Umbilical cord (tissue), 2 donors: ENCODE results near the gene ISOC2. TPM values are rescaled to one million over a fixed set of nuclear protein-coding genes. Genes with fewer than 3 reads are reported as not detected.

Source experiments
- DNase-seq: peaks from one replicate; pipeline ENCODE4 v3.0.0-alpha.2; 2015; ENCODE audit warnings: low spot score
- total RNA-seq: library from RNA; depleted of rRNA; stranded (reverse); fragments of >200 nt; gene quantifications from one replicate; pipeline ENCODE4 v1.2.3, GENCODE V29; 2014; ENCODE audit warnings: low replicate concordance; ENCODE audit not compliant: insufficient read depth

Gene ISOC2
- total RNA-seq, 1 donor from 2014 or later: 15.9 TPM

DNA sequence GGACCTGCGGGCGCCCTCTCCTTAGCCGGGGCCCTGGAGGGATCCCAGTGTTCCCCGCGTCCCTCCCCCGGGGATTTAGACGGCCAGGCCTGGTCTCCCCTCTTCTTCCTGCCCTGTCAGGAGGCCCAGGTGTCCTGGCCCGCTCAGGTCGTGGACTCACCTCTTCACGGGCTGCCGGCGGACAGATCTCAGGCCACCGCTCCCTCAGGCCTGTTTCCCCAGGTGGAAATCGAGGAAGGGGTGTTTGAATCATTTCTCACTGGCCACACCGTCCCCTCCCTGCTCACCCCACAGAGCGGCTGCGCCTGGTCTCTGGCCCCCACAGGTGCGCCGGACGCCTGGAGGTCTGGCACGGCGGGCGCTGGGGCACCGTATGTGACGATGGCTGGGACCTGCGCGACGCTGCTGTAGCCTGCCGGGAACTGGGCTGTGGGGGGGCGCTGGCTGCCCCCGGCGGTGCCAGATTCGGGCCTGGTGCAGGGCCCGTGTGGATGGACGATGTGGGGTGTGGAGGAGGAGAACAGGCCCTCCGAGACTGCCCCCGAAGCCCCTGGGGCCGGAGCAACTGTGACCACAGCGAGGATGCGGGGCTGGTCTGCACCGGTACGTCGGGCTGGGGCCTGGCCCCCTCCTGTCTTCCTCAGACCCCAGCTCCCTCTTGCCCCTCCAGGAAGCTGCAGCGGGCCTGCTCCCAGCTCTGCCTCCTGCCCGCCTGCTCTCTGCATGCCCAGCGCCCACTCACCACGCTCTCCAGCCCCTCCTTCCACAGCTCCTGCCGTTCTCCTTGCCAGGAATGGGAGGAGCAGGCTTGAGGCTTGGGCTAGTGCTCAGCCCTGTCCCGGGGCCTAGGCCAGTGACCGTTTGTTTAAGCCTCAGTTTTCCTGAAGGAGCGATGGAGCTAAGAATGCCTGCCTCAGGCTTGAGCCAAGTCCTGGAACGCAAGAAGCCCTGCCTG is 29.3 kb upstream of the ISOC2 start:
- no peak for DNase-seq

DNA sequence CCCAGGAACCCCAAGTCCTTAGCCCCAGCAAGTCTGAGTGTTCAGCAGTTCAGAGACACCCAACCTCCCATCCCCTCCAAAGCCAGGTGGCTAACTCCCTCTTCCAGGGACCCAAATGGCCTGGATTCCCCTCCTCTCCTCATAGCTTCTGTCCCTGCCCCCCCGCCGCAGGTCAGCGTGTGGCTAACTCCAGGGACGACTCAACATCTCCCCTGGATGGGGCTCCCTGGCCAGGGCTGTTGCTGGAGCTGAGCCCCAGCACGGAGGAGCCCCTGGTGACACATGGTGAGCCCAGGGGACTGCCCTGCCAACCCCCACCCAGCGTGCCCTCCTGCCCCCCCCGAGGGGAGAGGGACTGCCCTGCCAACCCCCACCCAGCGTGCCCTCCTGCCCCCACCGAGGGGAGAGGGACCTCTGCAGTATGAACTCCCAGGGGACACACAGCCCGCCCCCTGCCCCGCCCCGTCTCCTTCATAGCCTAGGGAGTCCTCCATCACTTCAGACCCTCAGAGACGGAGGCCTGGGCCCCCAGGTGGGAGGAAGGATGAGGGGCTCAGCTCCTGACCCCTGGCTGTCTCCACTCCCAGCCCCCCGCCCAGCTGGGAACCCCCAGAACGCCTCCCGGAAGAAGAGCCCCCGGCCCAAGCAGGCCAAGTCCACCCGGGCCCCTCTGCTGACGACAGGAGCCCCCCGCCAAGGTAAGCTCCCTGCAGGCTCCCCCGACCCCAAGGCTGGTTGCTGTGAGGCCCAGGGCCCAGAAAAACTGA is 28.5 kb upstream of the ISOC2 start:
- DNase-seq: no peak

DNA sequence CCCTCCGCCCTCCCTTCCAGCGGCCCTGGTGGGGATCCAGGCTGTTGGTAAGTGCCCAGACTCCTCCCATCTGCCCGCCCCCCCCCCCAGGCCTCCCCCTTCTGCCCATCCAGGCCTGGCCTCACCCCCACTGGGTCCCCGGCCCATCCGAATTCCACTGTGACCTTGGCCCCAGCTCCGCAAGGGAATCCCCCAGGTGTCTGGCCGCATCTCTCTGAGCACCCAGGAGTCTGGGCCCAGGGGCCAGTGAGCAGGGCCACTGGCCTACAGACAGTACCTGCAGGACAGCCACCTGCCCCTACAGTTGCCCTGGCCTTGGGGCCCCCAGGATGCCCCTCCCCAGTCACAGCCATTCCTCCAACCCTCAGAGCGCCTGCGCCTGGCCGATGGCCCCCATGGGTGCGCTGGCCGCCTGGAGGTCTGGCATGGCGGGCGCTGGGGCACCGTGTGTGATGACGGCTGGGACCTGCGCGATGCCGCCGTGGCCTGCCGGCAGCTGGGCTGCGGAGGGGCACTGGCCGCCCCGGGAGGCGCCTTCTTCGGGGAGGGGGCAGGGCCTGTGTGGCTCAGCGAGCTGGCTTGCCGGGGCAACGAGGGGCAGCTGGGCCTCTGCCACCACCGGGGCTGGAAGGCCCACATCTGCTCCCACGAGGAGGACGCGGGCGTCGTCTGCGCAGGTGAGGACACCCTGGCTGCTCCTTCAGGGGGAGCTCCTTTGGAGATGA is 27.7 kb upstream of the ISOC2 start:
- peak; percentile 70 for DNase-seq

DNA sequence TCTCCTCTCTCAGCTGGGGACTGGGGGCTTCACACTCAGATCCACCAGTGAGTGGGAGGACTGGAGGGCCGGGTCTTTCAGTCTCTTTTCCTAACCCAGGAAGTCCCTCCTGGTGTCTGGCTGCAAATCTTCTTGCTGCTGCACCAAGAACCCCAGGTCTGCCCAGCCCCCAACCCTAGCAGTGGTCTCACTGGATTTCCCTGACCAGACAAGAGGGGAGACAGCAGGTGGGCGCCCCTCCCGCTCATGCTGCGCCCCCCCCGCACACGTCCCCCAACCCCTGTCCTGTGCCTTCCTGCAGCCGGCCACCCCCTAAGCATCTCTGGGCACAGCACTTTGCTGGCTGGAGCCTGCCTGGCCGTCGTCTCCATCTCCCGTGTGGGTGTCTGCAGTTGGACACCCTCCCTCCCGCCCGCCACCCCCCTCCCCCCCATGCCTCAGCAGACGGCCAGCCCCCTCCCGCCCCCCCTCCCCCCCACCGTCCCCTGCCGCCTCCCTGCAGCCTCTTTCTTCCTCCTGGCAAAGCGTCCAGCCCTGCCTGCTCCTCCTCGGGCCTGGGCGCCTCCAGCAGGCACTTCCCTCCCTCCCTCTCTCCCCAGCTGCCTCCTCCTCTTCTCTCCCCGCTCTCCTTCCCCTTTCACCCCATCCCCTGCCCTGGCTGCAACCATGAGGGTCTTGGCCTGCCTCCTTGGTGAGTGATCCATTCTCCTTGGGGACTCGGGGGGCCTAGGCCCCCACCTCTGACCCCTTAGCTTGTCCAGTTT is 26.7 kb upstream of the ISOC2 start, which contains the start of gene SSC5D:
TSS of gene SSC5D (plus strand) at position 513 of the 764 bp plus-strand sequence. CDS start at position 667, 154 bp downstream.
- DNase-seq: peak; percentile 87

DNA sequence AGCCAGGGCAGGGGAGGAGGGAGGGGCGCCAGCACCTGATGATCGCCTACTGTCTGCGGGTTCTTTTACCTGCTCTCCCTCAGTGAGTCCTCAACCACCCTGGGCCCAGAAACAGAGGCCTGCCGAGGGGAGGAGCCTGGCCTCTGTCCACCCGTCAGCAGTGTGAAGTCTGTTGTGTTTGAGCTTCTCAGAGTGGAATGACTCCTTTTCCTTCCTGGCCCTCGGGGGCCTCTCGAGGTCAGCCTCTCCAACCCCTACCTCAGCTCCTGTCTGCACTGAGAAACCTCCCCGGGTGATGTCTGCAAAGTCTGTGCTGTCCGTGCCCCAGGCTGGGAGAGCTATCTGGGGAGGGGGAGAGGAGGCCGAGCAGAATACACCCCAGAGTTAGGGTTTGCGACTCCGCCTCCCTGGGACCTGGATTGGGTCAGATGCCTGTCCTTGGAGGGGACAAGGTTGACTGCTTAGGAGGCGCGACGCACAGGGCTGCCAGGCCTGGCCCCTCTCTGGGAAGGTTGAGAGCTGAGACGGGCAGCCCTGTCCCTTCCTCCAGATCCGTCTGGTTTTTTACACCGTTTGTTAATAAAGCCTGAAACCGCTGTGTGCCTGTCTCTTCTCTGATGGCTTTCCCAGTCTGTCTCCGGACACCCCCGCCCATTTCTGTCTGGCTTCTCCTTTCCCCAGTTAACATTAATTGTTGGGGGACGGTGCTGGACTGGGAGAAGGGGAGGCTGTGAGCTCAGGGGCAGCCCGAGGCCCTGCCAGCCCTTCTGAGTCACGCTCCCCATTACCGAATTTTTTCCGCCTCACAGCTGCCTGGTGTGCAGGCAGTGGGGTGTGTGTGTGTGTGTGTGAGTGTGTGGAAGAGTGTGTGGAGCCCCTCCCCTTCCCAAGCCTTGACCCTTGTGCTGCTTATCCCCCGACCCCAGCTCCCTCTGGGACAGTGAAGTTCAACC is 25.8 kb upstream of the ISOC2 start:
- DNase-seq: peak; percentile 96

DNA sequence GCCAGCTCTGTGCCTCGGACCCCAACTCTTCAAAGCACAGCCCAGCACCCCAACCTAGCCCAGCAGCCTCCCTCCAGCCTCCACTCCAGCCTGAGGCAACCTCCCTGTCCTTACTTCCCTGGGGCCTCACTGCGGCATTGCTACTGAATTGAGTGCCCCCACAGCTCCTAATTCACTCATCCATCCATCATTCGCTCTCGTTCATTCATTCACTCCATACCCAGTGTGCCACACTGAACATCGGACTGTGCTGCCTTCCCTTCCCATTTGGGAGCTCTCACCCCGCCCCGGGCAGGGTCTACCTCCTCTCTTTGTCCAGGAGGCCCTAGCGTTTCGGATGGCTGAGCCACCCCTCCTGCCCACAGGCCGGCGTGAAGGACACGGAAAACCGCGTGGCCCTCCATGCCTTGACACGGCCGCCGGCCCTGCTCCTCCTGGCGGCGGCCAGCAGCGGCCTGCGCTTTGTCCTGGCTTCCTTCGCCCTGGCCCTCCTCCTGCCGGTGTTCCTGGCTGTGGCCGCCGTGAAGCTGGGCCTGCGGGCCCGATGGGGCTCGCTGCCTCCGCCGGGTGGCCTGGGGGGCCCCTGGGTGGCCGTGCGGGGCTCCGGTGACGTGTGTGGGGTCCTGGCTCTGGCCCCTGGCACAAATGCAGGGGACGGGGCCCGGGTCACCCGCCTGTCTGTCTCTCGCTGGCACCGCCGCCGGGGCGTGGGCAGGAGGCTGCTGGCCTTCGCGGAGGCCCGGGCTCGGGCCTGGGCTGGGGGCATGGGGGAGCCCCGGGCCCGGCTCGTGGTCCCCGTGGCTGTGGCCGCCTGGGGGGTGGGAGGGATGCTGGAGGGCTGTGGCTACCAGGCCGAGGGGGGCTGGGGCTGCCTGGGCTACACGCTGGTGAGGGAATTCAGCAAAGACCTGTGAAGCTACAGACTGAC is 24.9 kb upstream of the ISOC2 start:
- no peak for DNase-seq

DNA sequence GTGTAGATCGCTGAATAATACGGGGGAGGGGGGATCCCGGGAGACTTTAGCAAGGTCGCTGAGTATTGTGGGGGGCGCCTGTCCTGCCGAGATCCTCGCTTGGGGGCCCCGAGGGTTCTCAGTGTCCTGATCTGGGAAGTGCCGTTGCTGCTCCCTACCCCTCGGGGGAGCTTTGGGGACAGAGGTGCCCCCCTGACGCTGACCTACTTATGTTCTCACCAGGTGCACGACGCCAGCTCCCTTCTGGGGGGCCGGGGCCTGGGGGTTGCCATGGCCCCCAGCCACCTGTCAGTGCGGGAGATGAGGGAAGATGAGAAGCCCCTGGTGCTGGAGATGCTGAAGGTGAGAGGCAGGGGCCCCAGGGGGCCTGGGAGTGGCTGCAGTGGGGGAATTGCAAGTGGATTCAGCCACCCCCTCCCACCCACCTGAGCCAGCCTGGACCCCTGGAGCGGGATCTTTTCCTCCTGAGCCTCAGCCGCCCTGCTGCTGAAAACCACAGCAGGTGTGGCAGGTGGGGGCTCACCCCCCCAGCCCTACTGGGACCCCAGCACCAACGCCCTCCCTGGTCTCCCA is 24.1 kb upstream of the ISOC2 start:
- no peak for DNase-seq

DNA sequence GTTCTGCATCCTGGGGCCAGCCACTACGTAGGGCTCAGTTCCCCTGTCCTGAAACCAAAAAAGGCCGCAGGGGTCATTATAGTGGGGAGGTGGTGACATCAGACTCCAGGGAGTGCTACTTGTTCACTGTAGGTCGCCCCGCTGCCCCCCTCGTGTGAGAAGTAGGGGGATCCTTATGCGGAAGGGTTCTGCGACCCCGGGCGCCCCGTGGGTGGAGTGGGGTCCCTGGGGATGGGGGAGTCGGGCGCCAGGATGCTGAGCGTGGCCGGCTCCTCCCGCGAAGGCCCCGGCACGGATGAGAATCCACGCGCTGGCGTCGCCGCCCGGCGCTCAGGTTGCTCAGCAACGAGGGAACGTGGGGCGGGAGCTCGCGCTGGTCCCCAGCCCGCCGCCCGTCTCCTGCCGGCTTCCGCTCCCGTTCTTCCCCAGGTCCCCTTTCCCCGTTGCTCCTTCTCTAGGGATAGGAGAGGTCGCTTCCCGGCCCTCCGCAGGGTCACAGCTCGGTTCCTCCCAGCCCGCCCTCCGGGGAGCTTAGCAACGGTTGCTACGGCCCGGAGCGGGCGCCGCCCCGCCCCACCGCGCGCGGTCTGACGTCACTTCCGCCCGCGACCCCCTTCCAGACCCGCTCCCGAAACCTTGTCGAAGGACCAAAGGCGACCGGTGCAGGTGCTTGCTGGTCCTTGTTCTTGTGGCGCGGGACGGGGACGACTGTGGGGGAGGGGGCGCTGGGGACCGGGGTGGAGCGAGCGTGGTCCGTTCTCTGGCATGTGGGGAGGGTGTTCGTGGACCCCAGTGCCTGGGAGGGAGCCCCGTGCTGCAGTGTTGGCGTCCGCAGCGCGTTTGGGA is 23.4 kb upstream of the ISOC2 start, which contains the start of gene NAT14:
TSS of gene NAT14 (plus strand) at position 596 of the 846 bp plus-strand sequence. CDS start 521 bp downstream, outside the sequence.
- peak; percentile 76 for DNase-seq

DNA sequence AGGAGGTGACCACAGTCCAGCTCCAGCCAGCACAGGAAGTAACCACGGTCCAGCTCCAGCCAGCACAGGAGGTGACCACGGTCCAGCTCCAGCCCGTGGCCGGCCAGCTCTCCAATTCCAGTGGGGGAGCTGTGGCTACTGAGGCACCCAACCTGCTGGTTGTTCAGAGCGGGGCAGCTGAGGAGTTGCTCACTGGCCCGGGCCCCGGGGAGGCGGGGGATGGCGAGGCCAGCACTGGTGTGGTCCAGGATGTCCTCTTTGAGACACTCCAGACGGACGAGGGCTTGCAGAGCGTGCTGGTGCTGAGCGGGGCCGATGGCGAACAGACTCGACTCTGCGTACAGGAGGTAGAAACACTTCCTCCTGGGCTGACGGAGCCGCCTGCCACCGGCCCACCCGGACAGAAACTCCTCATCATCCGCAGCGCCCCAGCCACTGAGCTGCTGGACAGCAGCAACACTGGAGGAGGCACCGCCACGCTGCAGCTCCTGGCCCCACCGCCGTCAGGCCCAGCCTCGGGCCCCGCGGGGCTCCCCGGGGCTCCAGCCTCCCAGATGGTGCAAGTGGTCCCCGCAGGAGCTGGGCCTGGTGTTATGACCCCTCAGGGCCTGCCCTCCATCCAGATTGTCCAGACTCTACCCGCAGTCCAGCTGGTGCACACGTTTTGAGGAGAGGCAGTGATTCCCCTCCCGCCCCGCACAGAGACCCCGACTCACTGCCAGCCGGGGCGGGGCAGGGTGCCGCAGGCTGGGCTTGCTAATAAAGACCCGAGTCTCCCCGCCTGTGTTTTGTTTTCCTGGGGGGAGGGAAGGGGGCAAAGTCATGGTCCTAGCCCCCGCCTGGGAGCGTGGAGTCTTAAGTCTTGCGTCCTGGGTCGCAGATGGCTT is 22.5 kb upstream of the ISOC2 start:
- no peak for DNase-seq

DNA sequence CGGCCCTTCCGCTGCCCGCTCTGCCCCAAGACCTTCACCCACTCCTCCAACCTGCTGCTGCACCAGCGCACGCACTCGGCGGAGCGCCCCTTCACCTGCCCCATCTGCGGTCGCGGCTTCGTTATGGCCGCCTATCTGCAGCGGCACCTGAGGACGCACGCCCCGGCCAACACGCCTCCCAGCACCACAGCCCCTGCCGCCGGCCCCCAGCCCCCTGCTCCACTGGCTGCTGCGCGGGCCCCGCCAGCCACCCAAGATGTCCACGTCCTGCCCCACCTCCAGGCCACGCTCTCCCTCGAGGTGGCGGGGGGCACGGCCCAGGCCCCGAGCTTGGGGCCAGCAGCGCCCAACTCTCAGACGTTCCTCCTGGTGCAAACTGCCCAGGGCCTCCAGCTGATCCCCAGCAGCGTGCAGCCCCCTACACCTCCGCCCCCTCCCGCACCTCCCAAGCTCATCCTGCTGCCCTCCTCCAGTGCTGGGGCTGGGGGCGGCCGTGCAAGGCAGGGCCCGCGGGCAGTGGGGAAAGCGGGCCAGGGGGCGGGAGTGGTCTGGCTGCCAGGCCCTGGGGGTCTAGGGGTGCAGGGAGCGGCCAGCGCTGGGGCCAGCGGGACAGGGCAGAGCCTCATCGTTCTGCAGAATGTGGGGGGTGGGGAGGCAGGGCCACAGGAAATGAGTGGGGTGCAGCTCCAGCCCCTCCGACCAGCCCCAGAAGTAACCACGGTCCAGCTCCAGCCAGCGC is 21.7 kb upstream of the ISOC2 start:
- DNase-seq: no peak

DNA sequence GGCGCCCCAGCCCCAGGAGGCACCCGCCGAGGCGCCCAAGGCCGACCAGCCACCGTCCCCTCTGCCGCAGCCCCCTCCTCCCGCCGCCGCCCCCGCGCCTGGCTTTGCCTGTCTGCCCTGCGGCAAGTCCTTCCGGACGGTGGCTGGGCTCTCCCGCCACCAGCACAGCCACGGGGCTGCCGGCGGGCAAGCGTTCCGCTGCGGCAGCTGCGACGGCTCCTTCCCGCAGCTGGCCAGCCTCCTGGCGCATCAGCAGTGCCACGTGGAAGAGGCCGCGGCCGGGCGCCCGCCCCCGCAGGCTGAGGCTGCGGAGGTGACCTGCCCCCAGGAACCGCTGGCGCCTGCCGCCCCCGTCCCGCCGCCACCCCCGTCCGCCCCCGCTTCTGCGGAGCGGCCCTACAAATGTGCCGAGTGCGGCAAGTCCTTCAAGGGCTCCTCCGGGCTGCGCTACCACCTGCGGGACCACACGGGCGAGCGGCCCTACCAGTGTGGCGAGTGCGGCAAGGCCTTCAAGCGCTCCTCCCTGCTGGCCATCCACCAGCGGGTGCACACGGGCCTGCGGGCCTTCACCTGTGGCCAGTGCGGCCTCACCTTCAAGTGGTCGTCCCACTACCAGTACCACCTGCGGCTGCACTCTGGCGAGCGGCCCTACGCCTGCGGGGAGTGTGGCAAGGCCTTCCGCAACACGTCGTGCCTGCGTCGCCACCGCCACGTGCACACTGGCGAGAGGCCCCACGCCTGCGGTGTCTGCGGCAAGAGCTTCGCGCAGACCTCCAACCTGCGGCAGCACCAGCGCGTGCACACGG is 20.9 kb upstream of the ISOC2 start:
- no peak for DNase-seq

DNA sequence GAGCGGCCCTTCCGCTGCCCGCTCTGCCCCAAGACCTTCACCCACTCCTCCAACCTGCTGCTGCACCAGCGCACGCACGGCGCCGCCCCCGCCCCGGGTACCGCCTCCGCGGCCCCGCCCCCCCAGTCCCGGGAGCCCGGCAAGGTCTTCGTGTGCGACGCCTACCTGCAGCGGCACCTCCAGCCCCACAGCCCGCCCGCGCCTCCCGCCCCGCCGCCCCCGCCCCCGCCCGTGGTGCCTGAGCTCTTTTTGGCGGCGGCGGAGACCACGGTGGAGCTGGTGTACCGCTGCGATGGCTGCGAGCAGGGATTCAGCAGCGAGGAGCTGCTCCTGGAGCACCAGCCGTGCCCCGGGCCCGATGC is 20.3 kb upstream of the ISOC2 start:
- no peak for DNase-seq

DNA sequence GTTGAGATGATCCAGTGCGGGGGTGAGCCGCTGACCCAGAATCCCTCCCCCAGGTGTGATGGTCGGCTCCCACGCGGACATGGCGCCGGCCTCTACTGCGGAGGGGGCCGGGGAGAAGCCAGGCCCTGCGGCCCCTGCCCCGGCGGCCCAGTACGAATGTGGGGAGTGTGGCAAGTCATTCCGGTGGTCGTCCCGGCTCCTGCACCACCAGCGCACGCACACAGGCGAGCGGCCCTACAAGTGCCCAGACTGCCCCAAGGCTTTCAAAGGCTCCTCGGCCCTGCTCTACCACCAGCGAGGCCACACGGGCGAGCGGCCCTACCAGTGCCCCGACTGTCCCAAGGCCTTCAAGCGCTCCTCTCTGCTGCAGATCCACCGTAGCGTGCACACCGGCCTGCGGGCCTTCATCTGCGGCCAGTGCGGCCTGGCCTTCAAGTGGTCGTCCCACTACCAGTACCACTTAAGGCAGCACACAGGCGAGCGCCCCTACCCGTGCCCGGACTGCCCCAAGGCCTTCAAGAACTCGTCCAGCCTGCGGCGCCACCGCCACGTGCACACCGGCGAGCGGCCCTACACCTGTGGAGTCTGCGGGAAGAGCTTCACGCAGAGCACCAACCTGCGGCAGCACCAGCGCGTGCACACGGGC is 19.8 kb upstream of the ISOC2 start:
- DNase-seq: no peak
